GM21367 (cell line): ENCODE measurements around the gene ZNF408.
"Not testable (repeated sequence)": the region's sequence is repeated elsewhere in the genome, so short reads cannot be mapped to it uniquely, and the experiment has no call there.

Experiments used
- ATAC-seq: cut with Tn5 transposase; IDR thresholded peaks from one replicate; pipeline ENCODE4 v1.9.1; 2021; ENCODE audit not compliant: unreplicated experiment

ZNF408 gene

DNA sequence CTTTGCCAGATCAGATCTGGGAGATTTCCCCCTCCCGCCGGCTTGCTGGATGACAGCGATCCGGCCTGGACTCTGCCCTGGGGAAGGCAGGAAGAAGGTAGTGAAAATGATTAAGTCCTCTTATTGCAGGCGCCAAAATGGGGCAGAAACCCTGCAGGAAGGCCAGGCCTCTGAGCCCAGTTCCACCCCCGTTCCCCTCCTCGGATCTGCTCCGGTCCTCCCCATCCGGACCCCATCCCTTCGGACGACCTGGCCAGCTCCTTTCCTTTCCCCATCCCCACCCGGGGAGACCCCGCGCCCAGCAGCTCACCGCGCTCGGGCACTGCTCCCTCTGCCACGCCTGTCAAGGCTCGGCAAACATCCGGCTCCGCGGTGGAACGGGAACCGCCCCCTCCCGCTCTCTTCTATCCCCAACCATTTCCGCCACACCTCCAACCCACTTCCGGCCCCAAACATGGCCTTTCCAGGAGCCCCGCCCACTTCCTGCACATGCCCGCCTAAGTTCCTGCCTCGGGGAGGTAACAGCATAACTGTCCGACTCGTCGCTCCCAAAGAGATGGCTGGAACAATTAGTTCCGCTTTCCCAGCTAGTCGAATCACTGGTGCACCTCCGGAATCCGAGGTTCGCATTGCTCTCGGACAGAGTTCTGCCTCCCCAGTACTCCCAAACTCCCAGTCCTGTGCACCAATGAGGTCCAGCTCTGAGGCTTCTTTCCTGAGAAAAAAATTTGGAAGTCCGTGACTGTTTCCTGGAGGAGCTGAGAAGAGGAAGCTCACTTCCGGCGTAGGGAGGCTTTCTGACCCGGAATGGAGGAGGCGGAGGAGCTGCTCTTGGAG is at the start of gene ZNF408, which contains the start of gene ARHGAP1:
TSS of gene ZNF408 (plus strand) at position 791 of the 837 bp plus-strand sequence. CDS start at position 808, 17 bp downstream.
TSS of gene ARHGAP1 (minus strand) at position 379 of the 837 bp plus-strand sequence. CDS start 4,512 bp downstream, outside the sequence.
- ATAC-seq, result peak; percentile 87

DNA sequence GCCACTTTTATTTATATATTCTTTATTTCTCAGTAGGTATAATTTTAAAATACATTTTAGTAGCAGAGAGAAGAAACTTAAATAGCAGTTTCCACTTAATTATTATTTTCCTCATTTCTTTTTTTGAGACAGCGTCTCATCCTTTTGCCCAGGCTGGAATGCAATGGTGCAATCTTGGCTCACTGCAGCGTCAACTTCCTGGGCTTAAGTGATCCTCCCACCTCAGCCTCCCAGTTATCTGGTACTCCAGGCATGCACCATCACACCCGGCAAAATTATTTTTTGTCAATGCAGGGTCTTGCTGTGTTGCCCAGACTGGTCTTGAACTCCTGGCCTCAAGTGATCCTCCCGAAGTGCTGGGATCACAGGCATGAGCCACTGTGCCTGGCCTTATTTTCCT is 45.2 kb upstream of the ZNF408 start:
- ATAC-seq, result no peak

DNA sequence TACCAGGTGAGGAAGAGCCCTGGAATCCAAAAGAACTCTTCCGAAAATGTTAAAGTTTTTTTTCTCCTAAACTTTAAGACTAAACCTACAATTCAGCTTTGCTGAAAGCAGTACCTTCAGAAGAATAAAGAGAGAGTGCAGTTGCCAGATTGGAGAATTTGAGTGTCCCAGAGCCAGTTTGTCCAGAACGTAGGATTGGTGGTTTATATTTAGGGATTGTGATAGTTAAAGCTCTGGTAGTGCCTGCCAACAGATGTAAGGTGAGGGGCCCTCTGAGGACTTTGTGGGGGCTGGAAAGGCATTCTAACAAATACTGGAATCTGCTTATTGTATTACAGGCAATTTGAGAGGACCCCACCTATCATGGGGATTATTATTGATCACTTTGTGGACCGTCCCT is 43.6 kb upstream of the ZNF408 start:
- ATAC-seq, result no peak

DNA sequence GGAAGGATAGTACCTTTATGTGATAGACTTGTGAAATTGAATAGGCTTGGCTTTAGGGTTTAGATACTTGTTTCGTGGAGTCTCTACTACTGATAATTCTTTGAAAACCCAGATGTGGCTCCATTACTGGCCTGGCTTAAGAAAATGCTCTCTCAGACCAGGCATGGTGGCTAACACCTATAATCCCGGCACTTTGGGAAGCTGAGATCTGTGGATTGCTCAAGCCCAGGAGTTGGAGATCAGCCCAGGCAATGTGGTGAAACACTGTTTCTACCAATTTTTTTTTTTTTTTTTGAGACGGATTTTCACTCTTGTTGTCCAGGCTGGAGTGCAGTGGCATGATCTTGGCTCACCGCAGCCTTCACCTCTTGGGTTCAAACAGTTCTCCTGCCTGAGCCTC is 42.6 kb upstream of the ZNF408 start:
- no peak for ATAC-seq

DNA sequence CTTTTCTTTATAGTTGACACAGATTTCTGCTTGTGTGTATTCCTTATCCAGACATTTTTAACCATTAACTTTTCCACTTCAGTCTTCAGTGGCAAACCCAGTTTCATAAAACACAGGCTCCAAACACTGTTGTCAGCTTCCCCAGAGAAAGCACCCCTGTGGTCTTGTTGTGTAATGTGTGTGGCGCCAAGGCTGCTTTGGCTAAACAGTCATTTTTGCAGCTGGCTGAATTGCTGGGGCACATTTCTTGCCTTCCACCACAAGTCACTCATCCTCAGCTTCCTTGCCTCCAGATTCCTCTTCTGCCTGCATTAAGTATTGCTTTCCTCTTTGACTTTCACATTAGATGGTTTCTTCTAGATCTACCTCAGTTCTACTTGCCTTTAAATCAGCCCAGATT is 40.9 kb upstream of the ZNF408 start:
- no peak for ATAC-seq

DNA sequence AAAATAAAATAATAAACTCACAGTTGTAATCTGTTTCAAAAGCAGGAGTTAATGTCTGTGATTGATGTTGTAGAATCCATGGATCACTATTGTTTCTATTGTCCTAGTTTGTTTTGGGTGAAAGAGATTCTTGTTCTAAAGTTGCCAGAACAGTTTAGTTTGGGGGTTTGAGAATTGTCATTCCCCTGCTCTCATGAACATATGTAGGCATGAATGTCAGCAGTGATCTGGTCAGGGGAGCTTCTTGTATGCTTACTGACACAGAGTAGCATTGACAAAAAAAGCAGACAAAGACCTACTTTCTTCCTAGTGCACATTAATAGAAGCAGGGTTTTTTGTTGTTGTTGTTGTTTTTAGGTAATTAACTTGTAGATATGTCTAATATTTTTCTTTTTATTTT is 39.0 kb upstream of the ZNF408 start:
- no peak for ATAC-seq

DNA sequence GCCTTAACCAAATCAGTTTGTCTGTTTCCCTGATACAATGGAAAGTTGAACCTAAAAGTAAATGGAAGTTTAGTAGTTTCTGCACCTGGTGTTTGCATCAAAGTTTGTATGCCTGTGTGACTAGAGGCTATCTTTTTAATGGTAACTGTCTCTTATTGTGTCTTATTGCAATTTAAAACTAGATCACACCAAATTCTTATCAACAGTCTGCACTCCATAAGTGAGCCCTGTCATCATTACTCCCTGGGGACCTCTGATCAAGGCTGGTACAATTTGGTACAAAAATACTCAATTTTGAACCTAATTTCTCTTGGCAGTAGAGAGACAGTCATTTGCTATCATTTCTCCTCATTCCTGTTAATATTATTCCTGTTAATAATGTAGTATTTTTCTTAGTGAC is 38.5 kb upstream of the ZNF408 start:
- no peak for ATAC-seq

DNA sequence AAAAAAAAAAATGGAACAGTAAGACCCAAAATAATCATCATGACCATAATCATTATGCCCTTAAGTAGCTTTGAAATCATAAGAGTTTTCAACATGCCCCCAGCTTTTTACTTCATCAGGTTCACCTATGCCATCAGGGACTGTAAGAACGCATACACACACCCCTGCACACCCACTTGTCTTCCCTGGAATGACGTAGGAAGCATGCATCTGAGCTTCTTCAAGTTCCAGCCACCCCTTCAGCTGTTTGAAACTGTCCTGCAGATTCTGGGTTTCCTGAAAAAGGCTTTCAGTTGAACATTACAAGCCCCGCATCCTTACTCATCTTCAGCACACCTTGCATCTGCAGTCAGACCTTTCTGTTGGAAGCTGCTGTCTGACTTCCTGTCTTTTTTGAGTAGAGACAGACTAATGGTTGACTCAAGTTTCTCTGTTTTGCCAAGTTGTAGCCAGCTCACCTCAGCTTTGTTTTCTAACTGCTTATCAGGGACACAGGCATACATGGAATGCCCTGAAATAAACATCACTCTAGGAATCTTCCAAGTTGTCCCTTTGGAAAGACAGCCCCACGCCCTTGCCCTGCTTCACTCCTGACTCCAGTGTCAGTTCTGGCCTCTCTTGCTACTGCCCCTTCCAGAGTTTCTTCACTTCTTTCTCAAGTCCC is 37.4 kb upstream of the ZNF408 start:
- ATAC-seq, result no peak

DNA sequence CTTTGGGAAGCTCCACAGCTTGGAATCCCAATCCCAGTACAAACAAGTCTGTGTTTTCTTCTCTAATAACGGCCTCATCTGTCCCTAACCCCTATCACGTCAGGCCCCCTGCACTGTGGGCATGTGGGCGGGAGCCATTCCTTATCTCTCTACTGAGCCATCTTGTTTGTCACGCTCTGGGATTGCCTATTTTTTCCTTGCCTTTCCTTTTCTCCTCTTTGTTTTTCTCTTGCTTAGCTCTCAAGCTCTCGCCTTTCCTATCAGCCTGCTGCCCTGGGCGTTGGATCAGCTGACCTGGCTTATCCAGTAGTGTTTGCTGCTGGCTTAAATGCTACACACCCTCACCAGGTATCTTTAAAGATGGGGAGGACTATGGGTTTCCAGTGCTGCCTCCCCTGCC is 36.2 kb upstream of the ZNF408 start:
- ATAC-seq, result no peak

DNA sequence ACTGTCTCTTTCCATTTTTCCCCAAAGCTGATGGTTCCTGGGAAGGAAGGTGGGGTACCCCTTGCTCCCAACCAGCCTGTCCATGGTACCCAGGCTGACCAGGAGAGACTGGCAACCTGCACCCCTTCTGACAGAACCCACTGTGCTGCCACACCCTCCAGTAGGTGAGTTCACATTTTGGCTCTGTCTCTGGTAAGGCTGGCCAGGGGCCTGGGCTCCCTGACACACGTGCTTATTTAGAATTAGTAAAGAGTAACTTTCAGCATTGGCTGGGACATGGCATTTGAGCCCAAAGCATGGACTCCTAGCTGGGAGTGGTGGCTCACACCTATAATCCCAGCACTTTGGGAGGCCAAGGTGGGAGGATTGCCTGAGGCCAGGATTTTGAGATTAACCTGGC is 35.5 kb upstream of the ZNF408 start:
- ATAC-seq, result no peak

DNA sequence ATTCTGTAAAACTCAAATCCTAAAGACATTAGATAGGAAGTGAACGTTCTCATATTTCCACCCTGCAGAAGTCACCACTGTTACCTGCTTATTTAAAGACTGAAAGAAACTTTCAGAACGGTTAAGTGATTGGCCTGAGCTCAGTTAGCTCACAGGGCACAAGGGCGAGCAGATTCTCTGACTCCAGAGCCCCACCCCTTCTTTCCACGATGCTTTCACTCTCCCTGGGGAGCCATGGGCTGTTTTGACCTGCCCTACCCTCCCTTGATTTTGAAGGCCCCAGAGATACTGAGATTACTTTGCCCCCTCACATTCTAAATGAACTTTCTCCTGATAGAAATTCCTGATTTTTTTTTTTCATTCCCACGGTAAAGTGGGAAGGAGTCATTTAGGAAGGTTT is 34.3 kb upstream of the ZNF408 start:
- ATAC-seq, result no peak

DNA sequence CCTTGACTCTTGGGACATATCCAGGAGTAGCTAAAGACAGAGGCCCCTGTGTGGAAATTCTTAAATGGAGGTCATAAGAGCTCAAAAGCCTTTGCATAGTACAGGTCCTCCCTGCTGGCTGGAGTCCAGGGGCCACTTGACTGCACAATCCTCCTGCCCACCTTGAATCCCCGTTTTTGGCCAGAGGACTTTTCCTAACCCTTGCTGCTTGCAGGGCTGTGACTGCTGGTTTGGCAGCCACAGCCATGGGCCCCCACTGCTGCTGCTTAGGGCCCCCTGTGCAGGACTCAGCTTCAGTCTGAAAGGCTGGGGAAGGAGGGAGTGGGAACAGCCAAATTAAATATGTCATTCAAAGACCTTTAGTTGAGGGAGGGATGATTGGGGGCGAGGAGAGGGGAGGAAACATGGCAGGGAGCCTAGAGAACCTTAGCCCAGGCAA is 33.8 kb upstream of the ZNF408 start:
- ATAC-seq, result no peak

DNA sequence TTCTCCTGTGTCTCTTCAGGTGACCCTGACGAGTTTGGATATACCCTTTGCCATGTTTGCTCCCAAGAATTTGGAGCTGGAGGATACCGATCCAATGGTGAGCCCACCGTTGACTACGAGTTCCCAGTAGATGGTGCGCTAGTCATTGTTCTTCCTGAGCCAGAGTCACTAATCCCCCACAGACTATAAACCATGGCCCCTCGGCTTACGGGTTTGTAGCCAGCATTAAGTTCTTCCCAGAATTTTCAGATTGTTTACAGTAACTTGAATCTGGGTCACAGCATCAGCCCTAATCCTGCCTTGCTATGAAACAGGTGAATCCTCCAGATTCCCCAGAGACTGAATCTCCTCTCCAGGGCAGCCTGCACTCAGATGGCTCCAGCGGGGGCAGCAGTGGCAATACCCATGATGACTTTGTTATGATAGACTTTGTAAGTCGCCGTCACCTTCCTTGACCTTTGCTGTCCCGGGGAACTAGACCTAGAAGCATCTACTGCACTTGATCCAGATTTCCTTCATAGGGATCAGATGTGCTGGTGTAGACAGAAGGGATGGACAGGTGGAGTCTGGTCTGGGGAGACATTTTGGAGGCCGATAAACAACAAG is 32.2 kb upstream of the ZNF408 start:
- no peak for ATAC-seq

DNA sequence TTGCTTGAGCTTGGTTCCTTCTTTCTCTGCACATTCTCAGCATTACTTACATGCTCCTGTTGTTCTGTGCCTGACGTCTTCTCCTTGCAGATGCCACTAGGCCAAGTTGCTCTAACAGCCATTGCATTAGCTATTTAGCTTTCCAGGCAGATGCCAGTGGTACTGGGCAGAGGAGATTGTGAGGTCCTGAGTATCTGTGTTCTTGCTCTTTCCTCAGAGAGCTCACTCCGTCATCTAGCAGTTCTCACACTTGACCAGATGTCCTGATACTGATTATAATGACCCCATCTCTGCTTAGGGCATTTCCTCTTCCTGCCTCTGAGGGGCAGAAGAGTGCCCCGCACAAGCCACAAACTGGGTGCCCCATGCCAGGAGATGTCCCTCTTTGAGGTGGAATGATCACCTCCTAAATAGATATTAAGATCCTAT is 31.1 kb upstream of the ZNF408 start:
- no peak for ATAC-seq

DNA sequence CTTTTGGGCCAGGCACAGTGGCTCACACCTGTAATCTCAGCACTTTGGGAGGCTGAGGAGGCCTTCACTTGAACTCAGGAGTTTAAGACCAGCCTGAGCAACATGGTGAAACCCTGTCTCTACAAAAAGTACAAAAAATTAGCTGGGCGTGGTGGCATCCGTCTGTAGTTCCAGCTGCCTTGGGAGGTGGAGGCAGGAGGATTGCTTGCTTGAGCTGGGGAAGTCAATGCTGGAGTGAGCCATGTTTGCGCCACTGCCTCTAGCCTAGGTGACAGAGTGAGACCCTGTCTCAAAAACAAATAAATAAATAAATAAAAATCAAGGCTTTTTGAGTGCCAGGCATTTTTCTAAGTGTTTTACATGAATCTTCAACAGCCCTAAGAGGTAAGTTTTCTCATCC is 30.3 kb upstream of the ZNF408 start:
- ATAC-seq, result not testable (repeated sequence)

DNA sequence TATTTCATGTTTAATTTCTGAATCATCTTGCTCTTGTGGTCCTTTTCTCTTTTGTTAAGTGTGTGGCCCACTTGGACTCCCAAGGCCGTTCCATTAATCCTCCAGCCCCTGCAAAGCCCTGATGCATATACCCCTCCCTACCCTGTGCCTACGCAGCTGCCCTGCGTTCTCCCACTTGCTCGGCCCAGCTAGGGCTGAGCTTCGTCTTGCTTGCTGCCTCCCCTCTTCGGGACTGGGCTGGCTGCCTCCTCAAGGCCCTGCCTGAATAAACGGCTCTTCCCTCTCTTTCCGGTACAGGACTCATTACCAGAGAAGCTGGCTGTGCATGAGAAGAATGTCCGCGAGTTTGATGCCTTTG is 28.9 kb upstream of the ZNF408 start:
- no peak for ATAC-seq

DNA sequence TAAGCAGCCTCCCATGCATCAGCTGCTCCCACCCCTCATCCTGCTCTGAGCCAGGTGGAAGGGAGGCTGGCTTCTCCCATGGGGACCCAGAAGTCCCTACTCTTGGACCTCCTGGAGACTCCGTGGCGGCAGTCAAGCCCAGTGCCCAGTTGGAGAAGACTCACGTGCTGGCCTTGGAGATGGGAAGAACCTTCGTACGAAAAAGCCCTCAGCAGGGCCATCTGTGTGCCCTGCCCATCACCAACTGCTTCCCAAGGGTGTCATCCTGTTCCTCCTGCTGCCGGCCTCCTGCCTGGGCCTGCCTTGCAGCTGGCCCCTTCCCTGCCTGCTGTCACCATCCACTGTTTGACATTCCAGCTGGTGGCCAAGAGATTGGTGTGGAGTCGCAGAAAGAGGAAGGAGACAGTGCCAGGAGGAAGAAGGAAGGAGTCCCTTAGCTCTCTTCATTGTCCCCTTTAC is 28.4 kb upstream of the ZNF408 start:
- no peak for ATAC-seq

DNA sequence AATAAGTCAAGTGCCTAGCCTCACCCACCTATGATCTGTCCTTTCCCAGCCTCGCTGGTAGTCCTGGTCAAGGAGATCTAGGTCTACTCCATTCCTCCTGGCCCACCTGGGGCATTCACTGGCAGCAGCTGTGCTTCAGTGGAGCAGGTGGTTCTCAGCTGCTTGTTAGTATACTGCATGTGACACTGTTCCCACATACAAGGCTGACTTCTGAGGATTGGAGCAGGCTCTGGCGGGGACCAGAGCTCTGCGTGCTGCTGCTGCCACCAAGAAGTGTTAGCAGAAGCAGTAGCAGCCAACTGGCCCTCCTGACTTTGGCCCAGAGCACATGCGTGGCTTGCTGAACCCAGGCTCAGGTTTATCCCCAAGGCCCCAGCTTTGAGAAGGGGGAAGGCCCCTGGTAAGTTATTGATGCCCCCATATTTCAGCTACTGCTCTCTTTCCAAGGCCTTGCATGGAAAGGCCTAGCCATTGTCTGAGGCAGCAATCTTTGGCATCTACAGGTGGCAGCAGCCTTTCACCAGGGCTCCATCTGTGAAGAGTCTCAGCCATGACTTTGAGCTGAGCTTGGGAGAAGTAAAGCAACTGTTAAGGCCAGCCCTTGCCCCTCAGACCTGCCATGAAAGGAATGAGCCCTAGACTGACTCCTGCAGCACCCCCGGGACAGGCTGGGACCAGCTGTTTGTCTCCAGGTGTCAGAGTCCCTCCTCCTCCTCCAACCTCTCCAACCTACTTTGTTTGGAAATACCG is 26.9 kb upstream of the ZNF408 start:
- no peak for ATAC-seq

DNA sequence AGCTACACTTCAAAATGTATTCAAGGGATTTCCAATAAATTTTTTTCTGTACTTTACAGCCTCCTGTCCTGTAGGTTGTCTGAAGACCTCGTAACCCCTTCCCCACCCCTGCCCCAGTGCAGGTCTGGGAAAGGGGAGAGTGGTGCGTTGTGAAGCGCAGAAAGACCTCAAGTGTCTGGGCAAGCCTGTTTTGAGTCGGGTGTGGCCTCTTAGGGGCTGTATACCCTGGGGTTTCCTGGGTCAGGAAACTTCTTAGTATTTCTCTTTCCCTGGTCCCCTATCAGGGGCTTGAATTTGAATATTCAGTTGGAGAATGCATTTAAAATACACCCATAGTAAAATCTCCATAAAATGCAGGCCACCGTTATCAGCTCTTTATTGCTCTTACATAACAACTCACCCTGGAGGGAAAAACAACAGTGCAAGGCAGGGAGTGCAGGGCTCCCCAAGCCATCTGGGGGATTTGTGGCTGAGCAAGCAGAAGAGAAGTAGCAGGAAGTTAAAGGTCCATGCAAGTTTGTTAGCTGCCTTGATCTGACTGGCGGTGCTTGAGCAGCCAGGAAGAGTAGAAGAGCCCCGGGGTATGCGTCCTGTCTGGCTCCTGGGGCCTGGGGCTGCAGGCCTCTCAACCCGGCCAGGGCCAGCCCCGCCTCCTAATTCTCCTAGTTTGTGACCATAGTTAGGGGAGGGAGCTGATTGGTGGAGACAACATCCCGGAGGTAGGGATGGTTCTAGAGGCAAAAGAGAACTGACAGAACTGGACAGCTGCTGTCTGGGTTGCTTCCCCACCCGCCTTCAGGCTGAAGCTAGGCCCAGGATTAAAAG is 26.2 kb upstream of the ZNF408 start:
- ATAC-seq, result no peak

DNA sequence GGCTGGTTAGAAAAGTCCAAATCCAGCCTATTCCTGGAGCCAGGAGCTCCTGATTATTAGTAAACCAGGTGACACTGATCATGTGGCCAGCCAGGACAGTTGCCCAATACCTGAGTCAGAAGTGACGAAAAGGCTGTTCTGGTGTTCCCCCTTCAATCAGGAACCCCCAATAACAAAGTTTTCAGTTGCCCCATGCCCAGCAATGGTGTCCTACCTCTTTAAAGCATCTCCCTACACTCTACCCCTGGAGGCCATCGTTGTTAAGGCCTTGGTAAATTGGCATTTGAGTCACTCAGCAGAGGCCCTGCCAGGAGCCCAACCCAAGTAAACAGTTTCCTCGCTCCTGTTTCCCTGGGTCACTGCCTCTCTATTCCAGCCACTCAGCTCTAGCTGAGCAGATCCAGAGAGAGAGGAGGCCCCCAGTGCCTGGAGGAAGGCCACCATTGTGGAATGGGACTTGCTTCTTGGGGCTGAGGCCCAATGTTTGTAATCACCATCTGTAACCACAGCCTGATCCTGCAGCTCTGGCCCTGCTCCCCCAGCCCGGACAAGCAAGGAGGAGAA is 25.5 kb upstream of the ZNF408 start:
- no peak for ATAC-seq
